ENCODE results near the gene TLR8.
A peak's percentile ranks its signal among the peaks of the same experiment; 100 is the strongest.
"Not testable (repeated sequence)": the region's sequence is repeated elsewhere in the genome, so short reads cannot be mapped to it uniquely, and the experiment has no call there.

The TLR8 gene

DNA sequence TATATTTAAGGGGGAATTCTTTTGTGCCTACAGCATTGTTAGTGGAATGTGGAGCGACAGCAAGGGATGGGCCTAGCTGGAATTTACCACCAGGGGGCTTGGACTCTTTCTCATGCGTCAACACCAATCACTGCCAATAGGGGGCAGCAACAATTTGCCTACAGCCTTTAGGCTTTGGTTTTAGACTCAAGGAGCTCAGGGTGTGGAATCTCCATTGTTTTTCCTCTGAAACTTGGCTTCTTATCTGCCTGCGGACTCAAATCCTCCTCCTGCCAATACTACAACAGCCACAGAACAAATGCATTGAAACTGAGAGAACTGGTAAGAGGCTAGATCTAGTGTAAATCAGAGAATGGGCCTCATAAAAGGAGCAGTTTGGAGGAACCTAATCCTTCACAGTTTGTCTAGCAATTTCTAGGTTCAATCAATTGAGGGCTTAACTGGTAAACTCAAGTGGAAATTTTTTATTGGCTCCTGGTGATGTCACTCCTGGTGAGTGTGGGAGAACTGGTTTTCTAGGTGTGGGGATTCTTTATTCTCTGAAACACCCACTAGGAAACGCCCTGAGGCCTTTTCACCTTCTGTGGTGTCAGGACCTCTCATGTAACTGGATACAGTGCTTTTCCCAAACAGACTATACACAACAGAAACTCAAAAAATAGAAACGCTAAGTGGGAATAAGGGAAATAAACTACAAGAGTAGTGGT, 40.6 kb downstream of the TLR8 start:
- DNase-seq (ENCODE audit: low read depth) = peak; percentile 68

DNA sequence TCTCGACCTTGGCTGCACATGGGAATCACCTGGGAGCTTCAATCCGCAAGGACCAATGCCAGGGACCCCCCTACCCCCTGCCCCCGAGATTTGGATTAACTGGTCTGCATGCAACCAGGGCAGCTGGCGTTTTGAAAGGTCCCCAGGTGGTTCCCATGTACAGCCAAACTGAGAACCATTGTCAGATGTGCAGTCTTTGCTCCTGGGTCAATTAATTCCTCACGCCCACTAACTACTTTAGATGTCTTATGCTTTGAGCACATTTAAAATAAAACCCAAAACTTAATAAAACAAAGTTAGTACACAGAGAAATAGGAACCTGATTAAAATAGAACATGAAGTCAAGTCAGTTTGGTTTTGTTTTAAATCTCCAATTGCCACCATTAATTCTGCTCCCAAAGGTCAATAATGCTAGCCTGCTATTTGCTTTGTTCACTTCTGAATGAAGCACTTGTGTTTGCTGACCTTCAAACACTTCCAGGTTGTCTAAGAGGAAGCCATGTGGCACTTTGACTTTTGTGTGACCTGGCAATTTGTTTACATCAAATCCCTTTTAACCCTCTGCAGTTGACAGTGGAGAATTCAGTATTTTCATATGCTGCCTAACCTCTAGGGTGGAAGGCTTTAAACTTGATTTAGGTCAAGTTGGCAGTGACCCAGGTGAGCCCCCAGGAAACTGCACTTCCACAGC, 41.3 kb downstream of the TLR8 start:
- DNase-seq (ENCODE audit: low read depth) = no peak

DNA sequence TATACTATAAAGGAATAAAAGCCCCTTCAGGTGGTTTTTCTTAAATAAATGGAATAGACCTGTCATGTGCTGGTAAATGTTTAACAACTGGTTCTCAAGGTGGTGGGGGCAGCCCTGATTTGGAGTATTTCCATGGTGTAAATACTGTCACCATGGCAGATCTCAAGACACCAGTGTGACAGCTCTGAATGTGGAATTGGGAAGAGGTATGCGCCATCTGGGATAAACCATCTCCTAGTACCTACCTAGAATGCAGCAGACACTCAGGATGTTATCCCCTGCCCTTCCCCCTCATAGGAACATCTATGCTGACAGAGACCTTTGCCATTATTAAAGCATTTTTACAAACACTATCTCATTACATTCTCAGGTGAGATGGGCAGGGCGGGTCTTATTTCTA, 42.1 kb downstream of the TLR8 start:
- no peak for DNase-seq (ENCODE audit: low read depth)

DNA sequence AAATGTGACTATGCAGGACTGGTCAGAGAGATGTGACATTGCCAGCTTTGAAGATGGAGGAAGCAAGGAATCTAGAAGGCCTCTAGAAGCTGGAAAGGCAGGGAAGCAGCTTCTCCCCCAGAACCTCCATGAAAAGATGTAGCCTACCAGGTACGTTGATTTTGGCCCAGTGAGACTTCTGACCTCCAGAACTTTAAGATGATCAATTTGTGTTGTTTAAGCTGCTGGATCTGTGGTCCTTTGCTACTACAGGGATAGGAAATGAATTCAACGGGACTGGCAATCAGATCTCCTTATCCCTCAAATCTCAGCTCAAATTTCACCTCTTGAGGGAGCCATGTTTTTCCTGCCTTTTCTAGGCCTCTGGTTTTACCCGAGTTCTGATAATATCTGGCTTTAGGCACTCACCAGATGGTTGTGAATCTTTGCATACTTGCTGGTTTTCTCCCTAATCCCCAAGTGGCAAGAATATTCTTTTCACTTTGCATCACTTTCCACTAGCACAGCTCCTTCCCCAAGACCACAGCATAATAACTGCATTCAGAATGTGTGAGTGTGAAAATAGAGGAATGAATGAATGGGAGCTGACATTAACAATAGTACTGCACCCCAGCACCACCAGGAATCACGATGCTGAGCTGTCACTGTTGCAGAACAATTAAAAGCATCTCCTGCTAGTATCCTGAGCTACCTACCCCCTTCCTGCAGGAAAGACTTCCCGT, 42.9 kb downstream of the TLR8 start:
- no peak for DNase-seq (ENCODE audit: low read depth)

DNA sequence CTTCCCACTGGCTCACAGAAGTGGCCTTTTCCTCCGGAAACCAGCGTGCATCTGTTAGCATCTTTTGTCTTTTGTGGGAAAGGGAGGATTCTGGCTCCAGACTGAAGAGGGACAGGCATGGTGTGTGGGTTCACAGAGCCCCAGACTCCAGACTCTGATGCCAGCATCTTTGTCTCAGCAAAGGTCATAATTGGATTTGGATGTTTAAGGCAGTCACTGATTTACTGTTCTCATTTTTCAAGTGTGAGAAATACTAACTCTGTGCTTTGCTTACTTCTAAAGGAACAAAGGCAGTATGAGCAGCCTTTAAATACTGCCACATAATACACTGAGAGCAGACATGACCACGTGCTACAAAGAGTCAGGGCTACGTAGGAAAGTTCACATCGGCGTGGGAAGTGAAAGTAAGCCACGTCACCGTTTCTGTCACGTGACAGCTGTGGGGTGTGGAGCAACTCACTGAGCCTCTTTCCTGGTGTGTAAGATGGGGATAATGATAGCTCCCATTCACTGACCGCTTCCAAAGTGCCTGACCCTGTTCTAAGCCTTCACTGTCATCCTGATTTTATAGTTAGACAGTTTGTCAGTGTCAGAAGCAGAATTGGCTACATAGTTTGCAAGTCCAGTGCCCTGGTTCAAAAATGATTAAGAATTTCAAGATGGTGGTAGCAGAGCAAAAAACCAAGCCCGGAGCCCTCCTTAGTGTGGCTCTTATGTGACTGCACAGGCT, 43.7 kb downstream of the TLR8 start:
- DNase-seq (ENCODE audit: low read depth) = no peak

DNA sequence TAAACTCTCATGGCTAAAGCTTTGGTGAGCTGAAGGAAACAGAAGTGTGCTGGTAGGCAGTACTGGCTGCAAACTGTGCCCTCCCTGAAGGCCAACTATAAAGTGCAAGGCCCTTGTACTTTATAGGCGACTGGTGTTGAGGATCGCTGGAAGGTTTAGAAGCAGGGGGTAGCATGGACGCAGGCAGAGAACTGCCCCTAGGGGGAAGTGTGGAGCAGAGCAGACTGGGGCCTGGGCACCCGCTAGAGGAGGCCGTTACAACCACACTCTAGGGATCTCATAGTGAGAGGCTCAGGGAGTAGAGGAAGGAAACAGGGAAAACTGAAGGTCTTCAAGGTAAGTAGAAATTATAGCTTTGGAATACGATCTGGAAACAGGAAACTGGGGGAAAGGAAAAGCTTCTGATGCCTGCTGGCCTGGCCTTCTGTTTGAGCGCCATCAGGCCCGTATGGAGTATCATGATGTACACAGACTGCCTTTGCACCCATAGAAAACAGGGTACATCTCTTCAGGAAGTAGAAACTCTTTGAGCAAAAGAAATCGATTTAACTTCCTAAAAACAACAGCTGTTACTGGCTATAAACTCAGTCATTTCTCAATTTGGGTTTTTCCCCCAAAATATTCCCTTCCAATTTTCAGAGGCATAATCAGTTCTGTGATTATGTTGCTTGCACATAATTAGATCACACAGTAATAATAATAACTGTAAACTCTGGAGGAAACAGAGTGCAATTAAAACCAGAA, 44.6 kb downstream of the TLR8 start:
- DNase-seq (ENCODE audit: low read depth) = no peak

DNA sequence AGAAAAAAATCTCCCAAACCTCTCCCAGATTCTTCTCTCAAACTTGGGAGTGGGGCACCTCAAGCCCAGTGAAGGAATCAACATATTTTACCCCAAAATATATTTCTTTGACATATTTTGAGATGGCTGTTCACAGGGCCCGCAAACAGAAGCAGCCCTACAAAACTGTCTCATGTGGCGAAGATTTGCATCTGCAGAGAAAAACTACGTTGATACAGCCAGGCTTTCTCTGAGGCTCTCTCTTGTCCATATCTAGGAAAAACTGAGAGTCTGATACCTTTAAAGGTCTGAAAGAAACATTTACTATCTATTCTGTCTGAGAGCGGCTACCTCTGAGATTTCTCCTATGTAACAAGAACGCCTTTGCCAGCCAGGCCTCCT, 45.2 kb downstream of the TLR8 start:
- DNase-seq (ENCODE audit: low read depth) = no peak

DNA sequence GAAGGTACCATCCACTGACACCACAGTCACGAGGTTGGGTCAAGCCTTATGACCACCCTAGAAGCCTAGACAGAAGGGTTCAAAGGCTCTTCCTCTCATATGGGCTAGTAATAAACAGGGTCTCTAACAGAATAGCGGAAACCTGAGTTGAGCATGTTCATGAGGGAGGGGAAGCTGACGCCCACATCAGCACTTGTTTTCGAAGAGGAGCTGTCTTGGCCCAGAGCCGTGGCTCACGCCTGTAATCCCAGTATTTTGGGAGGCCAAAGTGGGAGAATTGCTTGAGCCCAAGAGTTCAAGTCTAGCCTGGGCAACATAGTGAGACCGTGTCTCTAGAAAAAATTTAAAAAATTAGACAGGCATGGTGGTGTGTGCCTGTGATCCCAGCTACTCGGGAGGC, 47.0 kb downstream of the TLR8 start:
- no peak for DNase-seq (ENCODE audit: low read depth)

DNA sequence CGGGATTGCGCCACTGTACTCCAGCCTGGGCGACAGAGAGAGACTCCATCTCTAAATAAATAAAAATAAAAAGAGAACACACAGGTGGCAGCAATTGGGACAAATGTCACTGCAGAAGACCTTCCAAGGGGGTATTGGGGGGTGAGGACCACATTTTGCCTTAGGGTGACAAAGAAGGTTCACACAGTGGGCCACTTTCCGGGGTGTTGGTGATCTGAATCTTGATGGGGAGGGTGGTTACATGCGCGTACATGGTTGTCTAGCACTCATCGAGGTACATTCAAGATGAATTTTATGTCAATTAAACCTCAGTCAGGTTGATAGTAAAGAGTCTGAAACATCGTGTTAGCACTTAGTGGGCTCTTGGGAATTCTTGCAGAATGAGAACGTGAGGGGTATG, 48.0 kb downstream of the TLR8 start:
- DNase-seq (ENCODE audit: low read depth) = no peak

DNA sequence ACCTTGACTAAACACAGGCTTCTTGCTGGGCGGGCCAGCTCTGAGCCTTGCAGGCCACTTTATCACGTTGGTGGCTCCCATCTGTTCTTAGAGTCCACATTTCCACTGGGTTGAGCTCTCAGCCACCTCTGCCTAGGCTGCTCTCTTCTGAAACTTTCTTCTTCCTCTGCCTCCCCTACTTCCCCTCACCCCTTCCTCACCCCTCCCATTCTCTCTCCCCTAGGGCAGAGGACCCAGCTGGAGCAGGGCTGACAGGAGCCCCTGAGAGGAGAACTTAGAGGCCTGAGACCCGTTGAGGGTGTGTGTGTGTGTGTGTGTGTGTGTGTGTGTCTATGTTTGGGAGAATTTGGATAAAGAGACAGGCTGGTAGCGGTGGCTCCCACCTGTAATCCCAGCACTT, 48.6 kb downstream of the TLR8 start:
- no peak for DNase-seq (ENCODE audit: low read depth)

DNA sequence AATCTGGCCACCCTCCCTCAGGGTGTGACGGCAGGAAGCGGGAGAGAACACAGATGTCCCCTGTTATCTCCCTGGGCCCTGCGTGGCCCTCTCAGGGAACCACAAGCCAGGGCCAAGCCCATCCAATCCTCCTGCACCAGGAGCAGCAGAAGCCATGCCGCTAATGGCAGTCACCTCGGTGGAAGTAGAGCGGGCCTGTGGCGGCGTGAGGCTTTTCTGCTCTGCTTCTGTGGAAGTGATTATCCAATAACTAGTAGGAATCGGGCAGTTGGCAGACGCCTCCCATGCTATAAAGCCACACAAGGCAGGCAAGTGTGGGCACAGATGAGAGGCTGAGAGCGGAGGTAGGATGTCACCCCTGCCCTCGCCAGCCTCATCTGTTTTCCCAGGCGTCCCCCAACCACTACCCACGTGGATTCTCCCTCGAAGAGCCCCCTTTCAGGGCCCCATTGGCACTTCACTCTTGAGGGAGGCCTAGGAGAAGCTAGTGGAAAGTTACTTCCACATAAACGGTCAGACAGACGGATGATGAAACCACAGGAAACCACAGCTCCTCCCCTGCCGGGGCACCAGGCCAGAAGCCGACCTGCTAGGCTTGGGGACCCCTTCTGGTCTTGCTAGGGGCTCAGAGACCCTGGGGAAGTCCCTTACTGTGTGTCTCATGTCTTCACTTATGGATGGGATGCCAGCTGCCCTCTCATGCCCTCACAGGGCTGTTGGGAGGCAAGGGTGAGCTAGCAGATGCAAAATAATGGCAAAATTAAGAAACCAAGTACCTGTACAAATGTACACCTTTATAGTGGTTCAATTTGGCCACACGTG, 49.7 kb downstream of the TLR8 start:
- no peak for DNase-seq (ENCODE audit: low read depth)

DNA sequence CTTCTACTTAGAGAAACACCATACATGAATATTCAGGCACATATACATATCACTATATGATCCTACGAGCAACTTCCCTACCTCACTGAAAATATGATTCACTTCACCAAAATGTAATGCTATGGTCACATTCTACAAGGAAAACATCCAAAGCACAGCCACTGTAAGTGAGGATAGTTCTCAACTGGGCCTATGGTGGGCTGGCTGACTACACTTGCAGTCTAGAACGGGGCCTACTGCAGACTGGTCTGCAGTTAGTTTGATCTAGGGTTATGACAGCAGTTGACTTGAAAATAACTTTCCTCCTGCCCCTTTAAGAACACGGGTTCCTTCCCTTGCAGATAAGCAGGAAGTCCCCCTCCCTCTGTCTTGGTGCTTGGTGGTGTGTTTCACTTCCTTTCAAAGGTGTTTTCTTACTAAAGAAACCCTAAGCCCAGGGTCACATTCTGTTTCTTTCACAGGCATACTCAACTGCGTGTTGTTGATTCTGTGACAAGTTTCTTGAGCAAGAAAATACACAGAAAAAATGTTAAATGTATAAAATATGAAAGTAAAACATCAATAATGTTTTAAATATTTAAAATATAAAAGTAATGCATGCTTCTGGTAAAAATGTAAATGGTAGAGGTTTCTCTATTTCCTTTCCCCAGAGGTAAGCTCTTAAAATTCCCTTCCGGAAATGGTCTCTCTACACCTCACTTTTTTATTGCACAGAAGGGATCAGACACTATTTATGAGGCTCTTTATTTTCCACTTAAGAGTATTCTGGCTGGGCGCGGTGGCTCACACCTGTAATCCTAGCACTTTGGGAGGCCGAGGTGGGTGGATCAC, 50.5 kb downstream of the TLR8 start:
- DNase-seq (ENCODE audit: low read depth) = no peak

DNA sequence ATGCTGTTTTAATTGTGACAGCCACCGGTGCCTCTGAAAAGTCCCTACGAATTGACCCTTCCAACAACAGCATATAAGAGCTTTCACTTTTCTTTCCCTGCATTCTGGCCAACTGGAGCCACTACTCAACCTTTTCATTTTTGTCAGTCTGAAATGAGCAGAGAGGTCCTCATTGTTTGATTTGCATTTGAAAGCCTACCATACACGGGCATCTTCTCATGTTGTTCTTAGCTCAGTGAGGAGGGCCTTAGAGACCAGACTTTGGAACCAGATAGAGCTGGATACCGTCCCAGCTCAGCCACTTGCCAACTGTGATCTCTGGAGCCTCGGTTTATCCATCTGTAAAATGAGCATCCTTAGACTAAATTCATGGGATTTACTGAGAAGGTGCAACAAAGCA, 51.6 kb downstream of the TLR8 start:
- DNase-seq (ENCODE audit: low read depth) = no peak

DNA sequence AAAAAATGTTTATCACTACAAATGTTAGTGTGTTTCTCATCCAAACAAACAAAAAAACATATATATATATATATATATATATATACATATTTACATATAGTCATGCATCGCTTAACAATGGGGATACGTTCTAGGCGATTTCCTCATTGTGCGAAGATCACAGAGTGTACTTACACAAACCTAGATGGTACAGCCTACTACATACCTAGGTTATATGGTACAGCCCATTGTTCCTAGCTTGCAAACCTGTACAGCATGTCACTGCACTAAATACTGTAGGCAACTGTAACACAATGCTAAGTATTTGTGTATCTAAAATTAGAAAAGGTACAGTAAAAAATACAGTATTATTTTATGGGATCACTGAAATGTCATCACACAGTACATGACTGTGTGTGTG, 52.0 kb downstream of the TLR8 start:
- DNase-seq (ENCODE audit: low read depth) = no peak

DNA sequence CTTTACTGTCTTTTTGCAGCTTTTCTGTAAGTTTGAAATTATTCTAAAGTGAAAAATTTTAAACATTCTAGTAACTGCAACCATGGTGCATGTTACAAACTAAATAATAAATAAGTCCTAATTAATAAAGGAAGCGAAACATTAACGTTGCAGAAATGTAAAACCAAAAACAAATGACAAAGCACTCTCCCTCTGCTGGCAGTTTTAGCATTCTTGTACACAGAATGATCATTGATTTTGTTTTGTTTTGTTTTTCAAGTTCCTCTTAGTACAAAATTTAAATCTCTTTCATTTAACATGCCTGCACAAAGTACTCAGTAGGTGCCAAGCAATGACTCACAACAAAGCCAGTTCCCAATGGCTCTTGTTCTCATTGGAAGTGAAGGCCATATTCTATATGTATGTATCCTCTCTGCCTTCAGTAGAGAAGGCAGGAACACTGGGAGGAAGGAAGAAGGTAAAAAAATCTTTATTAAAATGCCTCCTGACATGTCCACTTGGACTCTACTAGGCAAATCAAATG, 54.8 kb downstream of the TLR8 start:
- no peak for DNase-seq (ENCODE audit: low read depth)

DNA sequence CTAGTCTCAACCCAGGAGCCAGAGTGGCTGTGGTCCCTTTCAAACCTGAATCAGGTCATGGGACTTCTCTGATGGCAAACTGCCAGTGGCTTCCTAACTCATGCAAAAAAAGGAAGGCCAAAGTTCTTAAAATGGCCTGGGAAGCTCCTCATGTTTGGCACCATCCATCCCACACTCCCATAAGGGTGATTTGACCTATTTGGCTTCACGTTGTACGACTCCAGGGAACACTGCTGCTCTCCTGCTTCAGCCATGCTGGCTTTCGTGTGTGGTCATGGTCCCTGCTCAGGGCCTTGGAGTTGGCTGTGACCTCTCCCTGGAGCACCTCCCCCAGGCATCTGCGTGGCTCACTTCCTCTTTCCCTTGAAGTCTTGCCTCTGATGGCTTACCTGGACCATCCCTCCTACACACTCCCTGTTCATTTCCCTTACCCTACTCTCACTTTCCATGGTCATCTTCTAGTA, 55.7 kb downstream of the TLR8 start:
- no peak for DNase-seq (ENCODE audit: low read depth)

DNA sequence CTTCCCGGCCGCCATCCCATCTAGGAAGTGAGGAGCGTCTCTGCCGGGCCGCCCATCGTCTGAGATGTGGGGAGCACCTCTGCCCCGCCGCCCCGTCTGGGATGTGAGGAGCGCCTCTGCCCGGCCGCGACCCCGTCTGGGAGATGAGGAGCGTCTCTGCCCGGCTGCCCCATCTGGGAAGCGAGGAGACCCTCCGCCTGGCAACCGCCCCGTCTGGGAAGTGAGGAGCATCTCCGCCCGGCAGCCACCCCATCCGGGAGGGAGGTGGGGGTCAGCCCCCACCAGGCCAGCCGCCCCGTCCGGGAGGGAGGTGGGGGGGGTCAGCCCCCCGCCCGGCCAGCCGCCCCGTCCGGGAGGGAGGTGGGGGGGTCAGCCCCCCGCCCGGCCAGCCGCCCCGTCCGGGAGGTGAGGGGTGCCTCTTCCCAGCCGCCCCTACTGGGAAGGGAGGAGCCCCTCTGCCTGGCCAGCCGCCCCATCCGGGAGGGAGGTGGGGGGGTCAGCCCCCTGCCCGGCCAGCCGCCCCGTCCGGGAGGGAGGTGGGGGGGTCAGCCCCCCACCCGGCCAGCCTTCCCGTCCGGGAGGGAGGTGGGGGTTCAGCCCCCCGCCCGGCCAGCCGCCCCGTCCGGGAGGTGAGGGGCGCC, 56.9 kb downstream of the TLR8 start:
- DNase-seq (ENCODE audit: low read depth) = not testable (repeated sequence)

DNA sequence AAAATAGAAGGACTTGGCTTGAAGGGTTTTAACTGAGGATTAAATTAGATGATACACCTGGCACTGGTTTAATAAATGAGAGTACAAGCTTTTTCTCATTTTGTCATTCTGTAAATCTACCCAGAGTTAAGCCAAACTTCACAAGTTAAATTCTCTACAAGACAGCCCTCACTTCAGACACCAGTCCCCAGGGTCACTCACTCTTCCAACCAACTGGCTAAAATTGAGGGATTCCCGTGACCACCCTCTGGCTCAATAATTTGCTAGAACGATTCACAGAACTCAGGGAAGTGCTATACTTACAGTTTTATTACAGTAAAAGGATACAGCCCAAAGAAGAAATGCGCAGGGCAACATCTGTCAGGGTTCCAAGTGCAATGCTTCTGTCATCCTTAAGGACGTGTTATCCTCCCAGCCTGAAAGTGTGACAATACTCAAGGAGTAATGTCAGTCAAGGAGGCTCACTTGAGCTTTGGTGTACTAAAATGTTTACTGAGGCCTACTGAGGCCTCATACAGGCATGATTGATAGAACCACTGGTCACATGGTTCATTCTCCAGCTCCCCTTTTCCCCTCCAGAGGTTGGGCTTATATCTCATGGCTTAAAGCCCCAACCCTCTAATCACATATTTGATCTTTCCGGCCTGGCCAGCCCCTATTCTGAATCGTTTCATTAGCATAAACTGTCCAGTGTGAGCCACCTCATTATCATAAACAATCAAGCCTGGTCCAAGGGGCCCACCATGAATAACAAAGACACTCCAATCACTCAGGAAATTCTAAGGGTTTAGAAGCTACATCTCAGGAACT, 58.9 kb downstream of the TLR8 start:
- DNase-seq (ENCODE audit: low read depth) = no peak

Measured in HS-27A (cell line).